ENCODE results near the gene BAIAP2L2.

DNA sequence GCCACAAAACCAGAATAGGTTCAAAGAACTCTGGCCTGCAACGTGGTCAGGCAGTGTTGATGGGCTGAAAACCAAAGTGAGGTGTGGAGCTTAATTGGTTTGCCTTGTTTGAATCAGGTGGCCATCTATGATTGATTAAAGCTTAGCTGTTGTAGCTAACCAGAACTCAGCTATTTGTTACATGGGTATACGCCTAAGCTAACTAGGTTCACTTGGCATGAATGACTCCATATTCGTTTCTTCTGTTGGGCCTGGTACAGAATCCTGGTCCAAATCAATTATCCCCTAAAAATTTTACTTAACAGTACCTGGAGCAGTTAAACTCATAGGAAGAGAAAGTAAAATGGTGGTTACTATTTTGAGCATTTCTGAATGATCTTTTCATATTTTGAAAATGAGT, 7.7 kb upstream of the BAIAP2L2 start:
- no peak for TF ChIP-seq NFYB (IDR thresholded peaks at IDR 0.05; ENCODE audit: insufficient read depth, low read depth, low read length)
- TF ChIP-seq YY1 (IDR thresholded peaks at IDR 0.05; ENCODE audit: low read depth, low read length): no peak
- TF ChIP-seq MEF2A (IDR thresholded peaks at IDR 0.05; ENCODE audit: insufficient read depth, low read depth, low read length): no peak
- TF ChIP-seq, protein P1, sequence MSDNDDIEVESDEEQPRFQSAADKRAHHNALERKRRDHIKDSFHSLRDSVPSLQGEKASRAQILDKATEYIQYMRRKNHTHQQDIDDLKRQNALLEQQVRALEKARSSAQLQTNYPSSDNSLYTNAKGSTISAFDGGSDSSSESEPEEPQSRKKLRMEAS (IDR thresholded peaks at IDR 0.05; ENCODE audit: low read depth, low read length): no peak
- TF ChIP-seq RELA (IDR thresholded peaks at IDR 0.05; ENCODE audit: borderline replicate concordance, partially characterized antibody): no peak
- no peak for TF ChIP-seq POLR2AphosphoS5 (IDR thresholded peaks at IDR 0.05; ENCODE audit: low read length)

Measured in GM12878 (cell line).